HepG2 (cell line): Measurements from ENCODE around the gene TTC23. TPM values are rescaled to one million over a fixed set of nuclear protein-coding genes. Genes with fewer than 3 reads are reported as not detected.

Experiments
- ATAC-seq: fragments of 200-7000 bp; cut with Tn5 transposase; 3 replicates; pipeline ENCODE4 v1.9.1; 2020; ENCODE audit warnings: mild to moderate bottlenecking, moderate library complexity
- BruUV-seq: library from RNA; stranded (reverse); fragments of 400-500 nt; replicated peaks from 2 replicates; lab custom pipeline; 2021; lab: Mats Ljungman, UMichigan
- CTCF ChIA-PET: fragments of 300-600 bp; formaldehyde crosslinking; extraction: SDS; loops from one replicate; lab custom pipeline; 2021; ENCODE audit warnings: low total read pairs, inconsistent platforms, low intra/inter-chr PET ratio; lab: Yijun Ruan, JAX
- POLR2A ChIA-PET: fragments of 350-600 bp; sonication (Branson Sonifier 250); formaldehyde crosslinking; loops from one replicate; lab custom pipeline; 2020; ENCODE audit warnings: antibody characterized with exemption, inconsistent platforms; lab: Yijun Ruan, JAX
- DNase-seq: peaks from one replicate; pipeline ENCODE4 v3.0.0-alpha.2; 2015; ENCODE audit warnings: low spot score
- FAIRE-seq: peaks from 3 replicates; lab custom pipeline; 2011; peaks lifted over from hg19 to GRCh38; lab: Jason Lieb, UNC
- H2AFZ ChIP-seq: one replicate; pipeline ENCODE4 v1.6.1; 2011; ENCODE audit warnings: low read length, inconsistent platforms
- H3K27ac ChIP-seq: fragments of 300-600 bp; 3 replicates; pipeline ENCODE4 v1.8.0; 2011; ENCODE audit warnings: mixed run types, mild to moderate bottlenecking, mixed read lengths, low read length, inconsistent platforms; ENCODE audit not compliant: insufficient read depth; ENCODE audit errors: extremely low read length
- H3K27me3 ChIP-seq, 2 experiments: fragments of 200-600 bp in 1 of 2; 2 replicates in 1 of 2; 3 replicates in 1 of 2; pipeline versions ENCODE4 v1.6.0 to v1.8.0; 2011; ENCODE audit warnings: low read length in 2 of 2, mild to moderate bottlenecking in 2 of 2, moderate library complexity in 2 of 2, inconsistent platforms in 1 of 2; ENCODE audit not compliant: insufficient read depth in 2 of 2, control insufficient read depth in 1 of 2
- H3K36me3 ChIP-seq, 2 experiments: fragments of 200-600 bp in 1 of 2; replicated peaks in 1 of 2; 2 replicates in 1 of 2; 3 replicates in 1 of 2; pipeline versions ENCODE4 v1.5.1 to v1.8.0; 2011; ENCODE audit warnings: low read length in 2 of 2, inconsistent platforms in 1 of 2; ENCODE audit not compliant: insufficient read depth in 2 of 2, control insufficient read depth in 1 of 2
- H3K4me1 ChIP-seq: 2 replicates; pipeline ENCODE4 v1.5.1; 2012; ENCODE audit warnings: low read length, inconsistent platforms; ENCODE audit not compliant: insufficient read depth
- H3K4me2 ChIP-seq: 2 replicates; pipeline ENCODE4 v1.6.0; 2011; ENCODE audit warnings: low read depth, low read length, inconsistent platforms
- H3K4me3 ChIP-seq, 3 experiments: fragments of 200-600 bp in 1 of 3; sonication (generic), shearing (Covaris generic) in 1 of 3; replicated peaks in 1 of 3; 2 replicates each; pipeline ENCODE4 v1.5.1; 2011 to 2016; ENCODE audit warnings: low read length in 3 of 3, inconsistent platforms in 2 of 3, low read depth in 2 of 3, mild to moderate bottlenecking in 2 of 3, control low read depth in 1 of 3, mixed read lengths in 1 of 3; ENCODE audit not compliant: insufficient read depth in 1 of 3
- H3K79me2 ChIP-seq: one replicate; pipeline ENCODE4 v1.6.1; 2011; ENCODE audit warnings: low read length, inconsistent platforms; ENCODE audit not compliant: insufficient read depth
- H3K9ac ChIP-seq: 2 replicates; pipeline ENCODE4 v1.6.0; 2011; ENCODE audit warnings: mild to moderate bottlenecking, low read depth, low read length, inconsistent platforms; ENCODE audit not compliant: insufficient read depth
- H3K9me3 ChIP-seq: 2 replicates; pipeline ENCODE4 v1.5.1; 2012; ENCODE audit warnings: mild to moderate bottlenecking, low read length
- H4K20me1 ChIP-seq: 2 replicates; pipeline ENCODE4 v1.6.0; 2011; ENCODE audit warnings: inconsistent platforms, mild to moderate bottlenecking, low read length, moderate library complexity; ENCODE audit not compliant: insufficient read depth
- AKAP8 ChIP-seq: sonication (generic); formaldehyde crosslinking; IDR thresholded peaks from 2 replicates; pipeline ENCODE4 v1.5.1; 2020; ENCODE audit warnings: mild to moderate bottlenecking, missing genetic modification reagents
- ATF4 ChIP-seq, 2 experiments: fragments of 450-650 bp in 1 of 2; sonication (generic) in 1 of 2; formaldehyde crosslinking; IDR thresholded peaks; 2 replicates each; pipeline versions ENCODE4 v1.5.0 to v1.8.0; 2020 to 2022; ENCODE audit warnings: mild to moderate bottlenecking in 1 of 2, missing genetic modification reagents in 1 of 2
- E2F1 ChIP-seq: sonication (generic); formaldehyde crosslinking; IDR thresholded peaks from 2 replicates; pipeline ENCODE4 v1.5.0; 2020; ENCODE audit warnings: missing genetic modification reagents
- FOXP4 ChIP-seq: sonication (generic); formaldehyde crosslinking; IDR thresholded peaks from 2 replicates; pipeline ENCODE4 v1.4.0; 2020; ENCODE audit warnings: missing genetic modification reagents
- GTF3A ChIP-seq: sonication (generic); formaldehyde crosslinking; conservative IDR thresholded peaks from 2 replicates; pipeline ENCODE4 v1.4.0; 2020; ENCODE audit warnings: mild to moderate bottlenecking, missing genetic modification reagents
- HNF1B ChIP-seq: sonication (generic); formaldehyde crosslinking; IDR thresholded peaks from 2 replicates; pipeline ENCODE4 v1.5.1; 2020; ENCODE audit warnings: mild to moderate bottlenecking, moderate library complexity, missing genetic modification reagents
- HOMEZ ChIP-seq: IDR thresholded peaks from 2 replicates; pipeline ENCODE4 v1.6.1; 2016; ENCODE audit warnings: low read depth
- MLLT10 ChIP-seq: sonication (generic); formaldehyde crosslinking; IDR thresholded peaks from 2 replicates; pipeline ENCODE4 v1.4.0; 2020; ENCODE audit warnings: missing genetic modification reagents
- RAD51 ChIP-seq: fragments of 450-650 bp; IDR thresholded peaks from 2 replicates; pipeline ENCODE4 v1.6.1; 2016; ENCODE audit warnings: borderline replicate concordance
- RBM39 ChIP-seq: fragments of 200-400 bp; formaldehyde crosslinking; IDR thresholded peaks from one replicate; pipeline ENCODE4 v1.6.1; 2018; ENCODE audit warnings: antibody characterized with exemption, mild to moderate bottlenecking, low read depth, low read length; ENCODE audit not compliant: poor library complexity, severe bottlenecking
- SIN3B ChIP-seq: fragments of 150-350 bp; IDR thresholded peaks from 2 replicates; pipeline ENCODE4 v1.6.1; 2014; ENCODE audit warnings: low read length
- ZNF547 ChIP-seq: sonication (generic); formaldehyde crosslinking; IDR thresholded peaks from 2 replicates; pipeline ENCODE4 v1.5.1; 2020; ENCODE audit warnings: mild to moderate bottlenecking, missing genetic modification reagents
- ZNF589 ChIP-seq: sonication (generic); formaldehyde crosslinking; conservative IDR thresholded peaks from 2 replicates; pipeline ENCODE4 v1.8.0; 2022; ENCODE audit warnings: mild to moderate bottlenecking, moderate library complexity, missing genetic modification reagents
- ZNF737 ChIP-seq: sonication (generic); formaldehyde crosslinking; IDR thresholded peaks from 2 replicates; pipeline ENCODE4 v1.5.0; 2020; ENCODE audit warnings: missing genetic modification reagents, mild to moderate bottlenecking, borderline replicate concordance
- ZNF800 ChIP-seq: sonication (generic); formaldehyde crosslinking; IDR thresholded peaks from 2 replicates; pipeline ENCODE4 v1.4.0; 2020; ENCODE audit warnings: missing genetic modification reagents
- ZNF841 ChIP-seq: sonication (generic); formaldehyde crosslinking; IDR thresholded peaks from 2 replicates; pipeline ENCODE4 v1.8.1; 2023; ENCODE audit warnings: missing genetic modification reagents, borderline replicate concordance
- WGBS: methylation state at CpG from one replicate; pipeline ENCODE4 v1.1.6; 2017; ENCODE audit warnings: low lambda C conversion rate; 5-methylcytosine and 5-hydroxymethylcytosine counted together
- in situ Hi-C: cut with HindIII; loops from 2 replicates; pipeline ENCODE4 v1.10.0; 2017; ENCODE audit warnings: low pct_unique_long_range_greater_than_20kb; ENCODE audit not compliant: extremely low pct_ligation_motif_present
- intact Hi-C: fragments of 100-400 bp; cut with micrococcal nuclease; formaldehyde crosslinking; loops from one replicate; pipeline ENCODE4 v1.10.0; 2022; ENCODE audit not compliant: unreplicated experiment
- polyA plus RNA-seq, 8 experiments: library from polyadenylated mRNA; depleted of rRNA in 3 of 8; stranded (reverse) in 7 of 8; unstranded in 1 of 8; fragments of >200 nt; fragmentation: Illumina TruSeq in 4 of 8; extraction: Trizol in 4 of 8; gene quantifications; 2 replicates each; pipeline versions ENCODE4 v1.2.1 to v1.2.3, GENCODE V29; 2011 to 2016; ENCODE audit warnings: low read depth in 4 of 8, missing spikeins in 1 of 8, mixed read lengths in 1 of 8; ENCODE audit not compliant: insufficient read depth in 1 of 8
- total RNA-seq, 5 experiments: library from RNA; depleted of rRNA; stranded (reverse); fragments of >200 nt; fragmentation: Illumina TruSeq; extraction: Trizol; gene quantifications; 2 replicates each; pipeline ENCODE4 v1.2.3, GENCODE V29; 2016; ENCODE audit warnings: low read depth in 1 of 5

TTC23 gene
- total and polyA plus RNA-seq, 2 of the 13 experiments (the other 11 are each of a cell fraction or from before 2014, with no cell fraction given) = 1.6 to 11.7 TPM

- no peaks in the 10 kb centered on the region for H3K9me3 ChIP-seq
- no peak for ATAC-seq
- FAIRE-seq = no peak
- H3K4me1 ChIP-seq = no peaks in the 10 kb centered on the region
- H3K36me3 ChIP-seq = no peaks in the 10 kb centered on the region
- no peak overlapping the region for H3K4me2 ChIP-seq
- no peak overlapping the region for H3K9ac ChIP-seq
- no peak for DNase-seq
- no peaks in the 10 kb centered on the region for H3K27me3 ChIP-seq
- intact Hi-C loops (no loop called here), in situ Hi-C loops (no loop called here)
- no peak overlapping the region for H3K4me3 ChIP-seq
- no peaks in the 10 kb centered on the region for H4K20me1 ChIP-seq
- BruUV-seq = no TSS peak
- peaks cover 2% of the 10 kb centered on the region for H3K79me2 ChIP-seq
- no peak overlapping the region for H3K27ac ChIP-seq
- ChIA-PET POLR2A (no interaction called here), CTCF (no interaction called here)
- H2AFZ ChIP-seq = no peak overlapping the region
- WGBS = 99% methylated on average over 2 of the region's 2 CpGs
- TF ChIP-seq RBM39 (no peak), SIN3B (no peak), GTF3A (CRISPR knock-in tag) (no peak), AKAP8 (no peak), ZNF737 (CRISPR knock-in tag) (no peak), HNF1B (CRISPR knock-in tag) (no peak), FOXP4 (CRISPR knock-in tag) (no peak), ZNF800 (CRISPR knock-in tag) (no peak), HOMEZ (CRISPR knock-in tag) (no peak), ZNF589 (CRISPR knock-in tag) (no peak), ATF4 (CRISPR knock-in tag; IDR thresholded peaks at IDR 0.05) (no peak), ZNF547 (CRISPR knock-in tag) (no peak), ZNF841 (CRISPR knock-in tag) (no peak), MLLT10 (no peak), RAD51 (no peak), E2F1 (no peak)
Observed at GRCh38 chr15:99275061-99275460, 25.7 kb upstream of the TTC23 start.
